Uterus (tissue), 2 donors: Measurements from ENCODE around the gene DIO2.

Source experiments
- POLR2A ChIP-seq, 2 donors: fragments of 450-650 bp; IDR thresholded peaks; one replicate each; pipeline ENCODE4 v1.6.1; 2016; ENCODE audit warnings: antibody characterized with exemption in 2 of 2, mild to moderate bottlenecking in 1 of 2, moderate library complexity in 1 of 2
- TF ChIP-seq, protein P1 (sequence below), 4 experiments: fragments of 200-600 bp in 2 of 4; fragments of 450-650 bp in 2 of 4; sonication (generic) in 2 of 4; IDR thresholded peaks; one replicate each; pipeline ENCODE4 v1.5.1; 2016 to 2019; ENCODE audit warnings: antibody characterized with exemption in 4 of 4, mild to moderate bottlenecking in 2 of 4, moderate library complexity in 1 of 4

DNA sequence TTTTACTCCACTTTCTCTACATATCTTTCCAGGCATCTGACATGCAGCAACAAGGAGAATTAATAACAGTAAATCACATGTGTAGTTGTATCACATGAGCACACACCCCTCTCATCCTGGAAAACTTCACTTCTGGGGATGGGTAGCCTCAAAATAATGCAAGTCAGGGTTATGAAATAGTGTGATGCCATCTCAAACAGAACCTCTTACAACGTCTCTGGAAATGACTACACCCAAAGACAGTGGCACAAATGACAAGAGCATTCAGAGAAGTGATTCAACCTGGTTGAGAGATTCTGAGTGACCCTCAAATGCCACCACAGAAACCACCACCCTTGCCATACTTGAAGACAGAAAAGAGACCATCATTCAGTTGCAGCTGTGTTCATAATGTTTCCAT, 2.8 kb downstream of the DIO2 start:
- TF ChIP-seq POLR2A (IDR thresholded peaks at IDR 0.05), result no peak
- TF ChIP-seq, protein P1, sequence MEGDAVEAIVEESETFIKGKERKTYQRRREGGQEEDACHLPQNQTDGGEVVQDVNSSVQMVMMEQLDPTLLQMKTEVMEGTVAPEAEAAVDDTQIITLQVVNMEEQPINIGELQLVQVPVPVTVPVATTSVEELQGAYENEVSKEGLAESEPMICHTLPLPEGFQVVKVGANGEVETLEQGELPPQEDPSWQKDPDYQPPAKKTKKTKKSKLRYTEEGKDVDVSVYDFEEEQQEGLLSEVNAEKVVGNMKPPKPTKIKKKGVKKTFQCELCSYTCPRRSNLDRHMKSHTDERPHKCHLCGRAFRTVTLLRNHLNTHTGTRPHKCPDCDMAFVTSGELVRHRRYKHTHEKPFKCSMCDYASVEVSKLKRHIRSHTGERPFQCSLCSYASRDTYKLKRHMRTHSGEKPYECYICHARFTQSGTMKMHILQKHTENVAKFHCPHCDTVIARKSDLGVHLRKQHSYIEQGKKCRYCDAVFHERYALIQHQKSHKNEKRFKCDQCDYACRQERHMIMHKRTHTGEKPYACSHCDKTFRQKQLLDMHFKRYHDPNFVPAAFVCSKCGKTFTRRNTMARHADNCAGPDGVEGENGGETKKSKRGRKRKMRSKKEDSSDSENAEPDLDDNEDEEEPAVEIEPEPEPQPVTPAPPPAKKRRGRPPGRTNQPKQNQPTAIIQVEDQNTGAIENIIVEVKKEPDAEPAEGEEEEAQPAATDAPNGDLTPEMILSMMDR (IDR thresholded peaks at IDR 0.05), result no peak
